HepG2 (cell line): ENCODE data around the gene CELSR3. TPM values are rescaled to one million over a fixed set of nuclear protein-coding genes. Genes with fewer than 3 reads are reported as not detected.
A peak's percentile ranks its signal among the peaks of the same experiment; 100 is the strongest.

Source experiments
- CAMTA2 ChIP-seq: sonication (generic); formaldehyde crosslinking; IDR thresholded peaks from 2 replicates; pipeline ENCODE4 v1.4.0; 2020; ENCODE audit warnings: mild to moderate bottlenecking, missing genetic modification reagents, borderline replicate concordance
- DNMT1 ChIP-seq: sonication (generic); formaldehyde crosslinking; IDR thresholded peaks from 2 replicates; pipeline ENCODE4 v1.5.1; 2020; ENCODE audit warnings: mild to moderate bottlenecking, missing genetic modification reagents
- HOXA3 ChIP-seq: sonication (generic); formaldehyde crosslinking; IDR thresholded peaks from 2 replicates; pipeline ENCODE4 v1.5.0; 2020; ENCODE audit warnings: missing genetic modification reagents
- KDM3A ChIP-seq: IDR thresholded peaks from 2 replicates; pipeline ENCODE4 v1.6.1; 2018; ENCODE audit warnings: low read depth, missing compliant biosample characterization
- LCORL ChIP-seq, 2 experiments: fragments of 450-650 bp in 1 of 2; sonication (generic) in 1 of 2; formaldehyde crosslinking in 1 of 2; IDR thresholded peaks; 2 replicates each; pipeline versions ENCODE4 v1.5.0 to v1.6.1; 2017 to 2020; ENCODE audit warnings: antibody characterized with exemption in 1 of 2, missing genetic modification reagents in 1 of 2
- NFKB2 ChIP-seq: sonication (generic); formaldehyde crosslinking; IDR thresholded peaks from 2 replicates; pipeline ENCODE4 v1.4.0; 2020; ENCODE audit warnings: missing genetic modification reagents, borderline replicate concordance
- RBM22 ChIP-seq: fragments of 200-400 bp; formaldehyde crosslinking; optimal IDR thresholded peaks from 2 replicates; pipeline ENCODE3; 2017; ENCODE audit warnings: mild to moderate bottlenecking, low read length, moderate library complexity
- SALL1 ChIP-seq: sonication (generic); formaldehyde crosslinking; IDR thresholded peaks from 2 replicates; pipeline ENCODE4 v1.8.0; 2022; ENCODE audit warnings: mild to moderate bottlenecking, missing genetic modification reagents
- SPEN ChIP-seq: sonication (generic); formaldehyde crosslinking; IDR thresholded peaks from 2 replicates; pipeline ENCODE4 v1.5.1; 2020; ENCODE audit warnings: low read depth, mild to moderate bottlenecking, missing genetic modification reagents
- ZBTB38 ChIP-seq: sonication (generic); formaldehyde crosslinking; IDR thresholded peaks from 2 replicates; pipeline ENCODE4 v1.5.1; 2020; ENCODE audit warnings: mild to moderate bottlenecking, missing genetic modification reagents
- ZBTB42 ChIP-seq: sonication (generic); formaldehyde crosslinking; IDR thresholded peaks from 2 replicates; pipeline ENCODE4 v1.5.0; 2020; ENCODE audit warnings: mild to moderate bottlenecking, missing genetic modification reagents
- ZNF276 ChIP-seq: sonication (generic); formaldehyde crosslinking; IDR thresholded peaks from 2 replicates; pipeline ENCODE4 v1.4.0; 2020; ENCODE audit warnings: mild to moderate bottlenecking, low read depth, missing genetic modification reagents
- ZNF296 ChIP-seq: sonication (generic); formaldehyde crosslinking; conservative IDR thresholded peaks from 2 replicates; pipeline ENCODE4 v1.5.0; 2020; ENCODE audit warnings: mild to moderate bottlenecking, missing genetic modification reagents
- ZNF446 ChIP-seq: sonication (generic); formaldehyde crosslinking; IDR thresholded peaks from 2 replicates; pipeline ENCODE4 v1.5.0; 2020; ENCODE audit warnings: mild to moderate bottlenecking, missing genetic modification reagents
- ZNF530 ChIP-seq: sonication (generic); formaldehyde crosslinking; IDR thresholded peaks from 2 replicates; pipeline ENCODE4 v1.5.0; 2020; ENCODE audit warnings: low read depth, mild to moderate bottlenecking, missing genetic modification reagents
- ZNF570 ChIP-seq: sonication (generic); formaldehyde crosslinking; IDR thresholded peaks from 2 replicates; pipeline ENCODE4 v1.4.0; 2020; ENCODE audit warnings: mild to moderate bottlenecking, missing genetic modification reagents, borderline replicate concordance
- ZNF605 ChIP-seq: sonication (generic); formaldehyde crosslinking; IDR thresholded peaks from 2 replicates; pipeline ENCODE4 v1.8.0; 2022; ENCODE audit warnings: mild to moderate bottlenecking, missing genetic modification reagents
- ZNF652 ChIP-seq: IDR thresholded peaks from 2 replicates; pipeline ENCODE4 v1.6.1; 2016; ENCODE audit warnings: low read depth, borderline replicate concordance
- ZNF7 ChIP-seq: IDR thresholded peaks from 2 replicates; pipeline ENCODE4 v1.6.1; 2016; ENCODE audit warnings: missing biosample characterization, missing genetic modification reagents
- polyA plus RNA-seq, 8 experiments: library from polyadenylated mRNA; depleted of rRNA in 3 of 8; stranded (reverse) in 7 of 8; unstranded in 1 of 8; fragments of >200 nt; fragmentation: Illumina TruSeq in 4 of 8; extraction: Trizol in 4 of 8; gene quantifications; 2 replicates each; pipeline versions ENCODE4 v1.2.1 to v1.2.3, GENCODE V29; 2011 to 2016; ENCODE audit warnings: low read depth in 4 of 8, missing spikeins in 1 of 8, mixed read lengths in 1 of 8; ENCODE audit not compliant: insufficient read depth in 1 of 8
- total RNA-seq, 5 experiments: library from RNA; depleted of rRNA; stranded (reverse); fragments of >200 nt; fragmentation: Illumina TruSeq; extraction: Trizol; gene quantifications; 2 replicates each; pipeline ENCODE4 v1.2.3, GENCODE V29; 2016; ENCODE audit warnings: low read depth in 1 of 5
- TF ChIP-seq, protein P1 (sequence below): sonication (generic); formaldehyde crosslinking; IDR thresholded peaks from 2 replicates; pipeline ENCODE4 v1.5.1; 2020; ENCODE audit warnings: missing genetic modification reagents, mild to moderate bottlenecking, borderline replicate concordance
- TF ChIP-seq, protein P2 (sequence below): IDR thresholded peaks from 2 replicates; pipeline ENCODE4 v1.6.1; 2012; ENCODE audit warnings: low read depth, low read length, improper control_type of control experiment

CELSR3 gene
- total and polyA plus RNA-seq, 2 of the 13 experiments (the other 11 are each of a cell fraction or from before 2014, with no cell fraction given): 5.4 to 6.7 TPM

DNA sequence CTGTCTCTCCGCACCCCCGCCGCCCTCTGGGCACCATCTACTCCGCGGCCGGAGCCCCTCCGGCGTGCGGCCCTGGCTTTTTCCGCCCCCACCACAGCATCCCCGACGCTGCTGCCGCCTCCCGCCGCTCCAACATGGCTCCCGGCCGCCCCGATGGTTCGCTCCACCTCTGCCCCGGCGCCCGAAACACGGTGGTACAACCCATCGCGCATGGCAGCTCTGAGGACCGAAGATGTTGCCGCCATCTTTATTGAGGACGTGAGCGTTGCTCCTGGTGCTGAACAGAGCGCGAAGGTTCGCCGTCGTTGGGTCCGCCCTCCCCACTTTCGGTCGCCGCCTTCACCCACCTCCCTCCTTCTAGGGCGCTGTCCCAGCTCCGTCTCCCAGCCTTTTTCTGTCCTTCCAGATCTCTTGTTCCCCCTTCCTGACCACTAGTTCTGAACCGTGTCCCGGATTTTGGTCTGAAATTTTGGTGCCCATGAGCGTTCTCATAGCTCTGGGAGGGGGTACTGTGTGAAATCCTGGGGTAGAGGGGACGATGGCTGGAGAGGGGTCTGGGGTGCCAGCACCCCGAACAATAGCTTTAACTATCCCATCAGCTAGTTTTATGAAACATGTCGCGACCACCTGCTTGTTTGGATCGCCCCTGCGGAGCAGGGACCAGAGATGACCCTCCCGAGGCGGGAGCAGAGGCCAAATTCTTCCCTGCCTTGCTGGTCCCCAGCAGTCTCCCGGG lies at the start of gene CELSR3 (continued):
- TF ChIP-seq, protein P1, sequence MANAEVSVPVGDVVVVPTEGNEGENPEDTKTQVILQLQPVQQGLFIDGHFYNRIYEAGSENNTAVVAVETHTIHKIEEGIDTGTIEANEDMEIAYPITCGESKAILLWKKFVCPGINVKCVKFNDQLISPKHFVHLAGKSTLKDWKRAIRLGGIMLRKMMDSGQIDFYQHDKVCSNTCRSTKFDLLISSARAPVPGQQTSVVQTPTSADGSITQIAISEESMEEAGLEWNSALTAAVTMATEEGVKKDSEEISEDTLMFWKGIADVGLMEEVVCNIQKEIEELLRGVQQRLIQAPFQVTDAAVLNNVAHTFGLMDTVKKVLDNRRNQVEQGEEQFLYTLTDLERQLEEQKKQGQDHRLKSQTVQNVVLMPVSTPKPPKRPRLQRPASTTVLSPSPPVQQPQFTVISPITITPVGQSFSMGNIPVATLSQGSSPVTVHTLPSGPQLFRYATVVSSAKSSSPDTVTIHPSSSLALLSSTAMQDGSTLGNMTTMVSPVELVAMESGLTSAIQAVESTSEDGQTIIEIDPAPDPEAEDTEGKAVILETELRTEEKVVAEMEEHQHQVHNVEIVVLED (CRISPR knock-in tag): peak; percentile 2; the same call in 1 of the 2 replicates
- no peak for TF ChIP-seq ZBTB42 (CRISPR knock-in tag)
- TF ChIP-seq HOXA3 (CRISPR knock-in tag): peak; percentile 85
- TF ChIP-seq, protein P2, sequence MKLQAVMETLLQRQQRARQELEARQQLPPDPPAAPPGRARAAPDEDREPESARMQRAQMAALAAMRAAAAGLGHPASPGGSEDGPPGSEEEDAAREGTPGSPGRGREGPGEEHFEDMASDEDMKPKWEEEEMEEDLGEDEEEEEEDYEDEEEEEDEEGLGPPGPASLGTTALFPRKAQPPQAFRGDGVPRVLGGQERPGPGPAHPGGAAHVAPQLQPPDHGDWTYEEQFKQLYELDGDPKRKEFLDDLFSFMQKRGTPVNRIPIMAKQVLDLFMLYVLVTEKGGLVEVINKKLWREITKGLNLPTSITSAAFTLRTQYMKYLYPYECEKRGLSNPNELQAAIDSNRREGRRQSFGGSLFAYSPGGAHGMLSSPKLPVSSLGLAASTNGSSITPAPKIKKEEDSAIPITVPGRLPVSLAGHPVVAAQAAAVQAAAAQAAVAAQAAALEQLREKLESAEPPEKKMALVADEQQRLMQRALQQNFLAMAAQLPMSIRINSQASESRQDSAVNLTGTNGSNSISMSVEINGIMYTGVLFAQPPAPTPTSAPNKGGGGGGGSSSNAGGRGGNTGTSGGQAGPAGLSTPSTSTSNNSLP: no peak
- peak; percentile 34; the same call in 1 of the 2 replicates for TF ChIP-seq SALL1 (CRISPR knock-in tag)
- TF ChIP-seq CAMTA2 (CRISPR knock-in tag): 0 out of 2 replicates have a peak, but pooled peaks have one; percentile 59
- TF ChIP-seq RBM22: no peak
- TF ChIP-seq NFKB2 (CRISPR knock-in tag): 0 out of 2 replicates have a peak, but pooled peaks have one; percentile 9
- TF ChIP-seq KDM3A (CRISPR knock-in tag): 0 out of 2 replicates have a peak, but pooled peaks have one; percentile 8
- peak; percentile 24; the same call in 1 of the 2 replicates for TF ChIP-seq ZBTB38 (CRISPR knock-in tag)
- TF ChIP-seq DNMT1: peak; percentile 68; the same call in 1 of the 2 replicates
- TF ChIP-seq ZNF7 (CRISPR knock-in tag): no peak
- no peak for TF ChIP-seq LCORL (IDR thresholded peaks at IDR 0.05)
- TF ChIP-seq LCORL (CRISPR knock-in tag; IDR thresholded peaks at IDR 0.05): 0 out of 2 replicates have a peak, but pooled peaks have one; percentile 7
- TF ChIP-seq ZNF570: 0 out of 2 replicates have a peak, but pooled peaks have one; percentile 74
- TF ChIP-seq ZNF652 (CRISPR knock-in tag): no peak
- TF ChIP-seq ZNF605 (CRISPR knock-in tag): 0 out of 2 replicates have a peak, but pooled peaks have one; percentile 11
- TF ChIP-seq ZNF296 (CRISPR knock-in tag): no peak
- no peak for TF ChIP-seq ZNF446
- TF ChIP-seq ZNF276: 0 out of 2 replicates have a peak, but pooled peaks have one; percentile 52
- peak; percentile 51; the same call in 1 of the 2 replicates for TF ChIP-seq SPEN (CRISPR knock-in tag)
- TF ChIP-seq ZNF530 (CRISPR knock-in tag): no peak
